Mononuclear cell (primary cell): ENCODE measurements around the gene DCAF8. TPM values are rescaled to one million over a fixed set of nuclear protein-coding genes. Genes with fewer than 3 reads are reported as not detected.

Experiments
- H3K27me3 ChIP-seq: 2 replicates; pipeline ENCODE4 v1.6.0; 2011; ENCODE audit warnings: low read length, control low read depth; ENCODE audit not compliant: insufficient read depth
- H3K4me1 ChIP-seq: 2 replicates; pipeline ENCODE4 v1.5.1; 2011; ENCODE audit warnings: mild to moderate bottlenecking, low read length, control low read depth; ENCODE audit not compliant: insufficient read depth
- H3K4me3 ChIP-seq: 2 replicates; pipeline ENCODE4 v1.5.1; 2011; ENCODE audit warnings: mild to moderate bottlenecking, low read length, moderate library complexity
- H3K9me3 ChIP-seq: 2 replicates; pipeline ENCODE4 v1.5.1; 2011; ENCODE audit warnings: low read depth, mild to moderate bottlenecking, control low read depth, low read length
- total RNA-seq: library from RNA; depleted of rRNA; stranded (reverse); fragments of >200 nt; gene quantifications from one replicate; pipeline ENCODE4 v1.2.3, GENCODE V29; 2012

The DCAF8 gene
- total RNA-seq, 1 donor = 115 TPM

DNA sequence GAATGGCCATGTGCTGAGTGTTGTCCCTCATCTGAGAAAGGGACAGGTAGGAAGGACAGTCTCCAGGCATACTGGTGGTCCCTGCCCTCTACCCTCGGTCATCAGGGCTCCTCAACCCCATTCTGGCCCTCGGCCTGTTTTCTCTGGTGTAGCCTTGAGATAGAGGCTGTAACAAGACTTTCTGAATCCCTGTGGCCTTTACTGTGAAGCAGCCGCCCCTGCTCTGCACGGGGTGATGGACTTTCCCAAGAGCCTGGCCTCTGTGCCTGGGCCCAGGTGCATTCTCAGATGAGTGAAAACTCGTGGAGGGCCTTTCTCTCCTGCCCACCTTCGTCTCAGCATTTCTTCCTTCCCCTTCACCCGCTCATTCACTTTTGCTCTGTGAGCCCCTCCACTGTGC, 74.9 kb downstream of the DCAF8 start:
- Histone ChIP-seq H3K4me1 (no peaks in the 10 kb centered on the region), H3K27me3 (no peaks in the 10 kb centered on the region), H3K9me3 (no peaks in the 10 kb centered on the region), H3K4me3 (no peak overlapping the region)

DNA sequence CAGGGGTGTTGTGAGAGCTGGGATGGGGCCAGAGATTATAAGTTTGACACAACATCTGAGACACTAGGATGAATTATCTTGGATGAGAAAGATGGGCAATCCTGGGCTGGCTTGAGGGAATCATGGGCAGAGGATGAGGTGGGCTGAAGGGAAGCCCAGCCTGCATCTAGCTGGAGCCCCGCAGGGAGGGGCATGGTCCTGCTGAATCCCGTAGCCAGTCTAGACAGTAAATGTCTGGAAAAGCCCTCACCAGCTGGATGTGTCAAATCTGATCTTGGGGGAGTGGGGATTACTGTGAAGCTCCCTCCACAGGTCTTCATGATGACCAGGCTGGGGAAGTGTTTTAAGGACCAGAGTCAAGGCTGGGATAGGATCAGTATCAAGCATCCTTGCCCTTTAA, 75.6 kb downstream of the DCAF8 start:
- Histone ChIP-seq H3K4me1 (no peaks in the 10 kb centered on the region), H3K4me3 (no peak overlapping the region), H3K27me3 (no peaks in the 10 kb centered on the region), H3K9me3 (no peaks in the 10 kb centered on the region)

DNA sequence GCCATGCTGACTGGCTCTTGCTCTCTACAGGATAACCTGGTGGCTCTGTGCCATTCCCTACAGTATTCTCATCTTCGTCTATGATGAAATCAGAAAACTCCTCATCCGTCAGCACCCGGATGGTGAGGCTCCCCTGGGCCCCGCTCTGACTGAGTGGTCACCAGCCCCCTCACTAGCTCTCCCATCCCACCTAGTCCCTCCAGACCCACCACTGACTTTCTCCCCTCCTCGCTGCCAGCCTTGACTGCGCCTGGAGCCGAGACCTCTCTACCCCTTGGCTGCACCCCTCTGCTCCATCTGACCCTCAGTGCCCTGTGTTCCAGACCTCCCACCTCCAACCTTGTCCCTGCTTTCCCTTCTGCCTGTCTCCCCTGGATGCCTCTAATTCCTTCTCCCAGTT, 76.1 kb downstream of the DCAF8 start:
- Histone ChIP-seq H3K4me3 (no peak overlapping the region), H3K9me3 (no peaks in the 10 kb centered on the region), H3K27me3 (no peaks in the 10 kb centered on the region), H3K4me1 (no peaks in the 10 kb centered on the region)

DNA sequence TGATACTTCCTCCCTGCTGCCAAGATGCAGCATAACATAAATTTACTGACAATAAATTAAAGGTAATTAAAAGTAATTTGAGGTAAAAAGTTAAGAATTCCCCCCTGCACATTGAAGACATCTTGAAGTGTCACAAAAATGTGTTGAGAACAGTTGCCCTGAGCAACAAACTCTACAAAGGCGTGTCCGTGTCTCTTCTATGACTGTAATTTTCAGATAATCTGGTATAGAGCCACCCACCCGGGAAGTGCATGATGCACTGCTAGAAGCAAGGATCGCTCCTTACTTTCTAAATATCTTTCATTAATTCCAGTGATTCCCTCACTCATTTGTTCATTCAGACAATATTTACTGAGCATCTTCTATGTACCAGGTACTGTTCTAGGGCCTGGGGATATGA, 83.0 kb downstream of the DCAF8 start:
- H3K4me3 ChIP-seq = no peak overlapping the region
- no peaks in the 10 kb centered on the region for H3K27me3 ChIP-seq
- no peaks in the 10 kb centered on the region for H3K9me3 ChIP-seq
- H3K4me1 ChIP-seq = no peaks in the 10 kb centered on the region

DNA sequence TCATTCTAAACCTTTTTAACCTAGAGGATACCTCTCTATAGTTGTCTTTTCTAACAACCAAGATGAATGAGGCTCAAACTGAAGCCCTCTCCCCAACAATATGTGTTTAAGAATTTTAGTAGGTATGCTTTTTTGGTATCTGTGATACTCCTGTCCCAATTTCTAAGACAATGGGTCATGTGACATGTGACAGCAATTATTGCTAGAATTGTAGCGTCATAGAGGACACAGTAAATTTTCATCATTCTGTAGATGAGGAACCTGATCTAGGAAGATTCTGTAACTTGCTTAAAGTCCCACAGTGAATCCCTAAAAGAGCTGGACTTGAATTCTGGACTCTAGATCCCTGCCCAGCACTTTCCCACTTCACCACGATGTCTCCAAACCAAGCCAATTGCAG, 83.6 kb downstream of the DCAF8 start:
- no peaks in the 10 kb centered on the region for H3K27me3 ChIP-seq
- H3K9me3 ChIP-seq = no peaks in the 10 kb centered on the region
- H3K4me3 ChIP-seq = no peak overlapping the region
- H3K4me1 ChIP-seq = no peaks in the 10 kb centered on the region

DNA sequence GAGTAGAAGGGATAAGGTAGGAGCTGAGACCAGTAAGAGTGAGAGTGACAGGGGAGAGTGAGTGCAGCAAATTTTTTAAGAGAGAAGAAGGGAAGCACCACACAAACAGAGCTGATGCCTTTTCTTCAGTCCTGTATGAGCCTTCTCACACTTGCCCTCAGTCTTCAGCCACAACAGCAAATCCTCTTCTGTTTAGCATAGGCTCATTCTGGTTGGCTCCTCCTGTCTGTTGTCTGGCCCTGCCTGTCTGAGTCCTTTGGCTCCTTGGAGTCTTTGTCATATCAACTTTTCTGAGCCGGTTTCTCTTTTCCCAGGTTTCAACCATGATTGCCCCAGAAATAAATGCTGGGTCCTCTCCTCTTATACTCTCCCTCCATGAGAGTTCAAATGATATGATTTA, 84.7 kb downstream of the DCAF8 start:
- no peaks in the 10 kb centered on the region for H3K27me3 ChIP-seq
- H3K9me3 ChIP-seq = no peaks in the 10 kb centered on the region
- H3K4me1 ChIP-seq = no peaks in the 10 kb centered on the region
- H3K4me3 ChIP-seq = no peak overlapping the region

DNA sequence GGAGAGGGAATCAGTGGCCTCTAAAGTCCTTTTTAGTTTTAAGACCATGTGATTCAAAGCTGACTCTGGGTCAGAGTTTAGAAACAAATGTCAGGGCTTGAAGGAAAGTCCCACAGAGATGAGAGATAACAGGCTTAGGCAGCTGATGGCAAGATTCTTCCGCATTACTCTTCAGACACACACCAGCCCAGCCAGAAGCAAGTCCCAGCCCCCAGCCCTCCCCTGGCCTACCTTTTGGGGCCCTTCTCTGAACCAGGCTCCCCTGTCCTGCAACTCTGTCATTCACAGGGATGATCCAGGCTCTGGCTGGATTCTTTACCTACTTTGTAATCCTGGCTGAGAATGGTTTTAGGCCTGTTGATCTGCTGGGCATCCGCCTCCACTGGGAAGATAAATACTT, 85.1 kb downstream of the DCAF8 start:
- Histone ChIP-seq H3K4me3 (no peak overlapping the region), H3K9me3 (no peaks in the 10 kb centered on the region), H3K4me1 (no peaks in the 10 kb centered on the region), H3K27me3 (no peaks in the 10 kb centered on the region)

DNA sequence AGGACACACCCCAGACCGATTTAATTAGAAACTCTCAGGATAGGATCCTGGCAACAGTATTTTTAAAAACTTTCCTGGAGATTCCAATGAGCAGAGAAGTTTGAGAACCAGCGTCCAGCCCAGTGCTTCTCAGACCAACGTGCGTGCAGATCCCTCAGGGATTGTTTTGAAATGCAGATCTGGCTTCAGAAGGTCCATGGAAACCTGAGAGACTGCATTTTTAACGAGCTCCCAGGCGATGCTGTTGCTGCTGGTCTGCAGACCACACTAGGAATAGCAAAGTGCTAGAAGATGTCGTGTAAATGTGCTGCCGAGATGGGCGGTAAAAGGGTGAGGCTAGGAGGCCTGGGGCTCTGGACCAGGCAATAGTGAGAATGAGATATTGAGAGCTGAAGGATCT, 90.4 kb downstream of the DCAF8 start:
- Histone ChIP-seq H3K4me3 (no peak overlapping the region), H3K27me3 (no peaks in the 10 kb centered on the region), H3K4me1 (peaks cover 29% of the 10 kb centered on the region), H3K9me3 (no peaks in the 10 kb centered on the region)

DNA sequence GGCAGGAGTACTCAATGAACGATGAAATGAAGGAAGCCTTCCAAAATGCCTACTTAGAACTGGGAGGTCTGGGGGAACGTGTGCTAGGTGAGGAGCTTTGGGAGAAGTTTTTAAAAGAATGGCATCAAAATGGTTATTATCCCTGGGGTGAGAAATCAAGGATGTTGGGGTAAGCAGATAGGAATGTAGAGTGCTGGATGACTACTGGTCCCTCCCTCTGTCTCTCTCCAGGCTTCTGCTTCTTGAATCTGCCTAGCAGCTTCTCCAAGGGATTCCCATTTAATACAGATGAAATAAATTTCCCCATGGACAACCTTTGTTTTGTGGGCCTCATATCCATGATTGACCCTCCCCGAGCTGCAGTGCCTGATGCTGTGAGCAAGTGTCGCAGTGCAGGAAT, 91.0 kb downstream of the DCAF8 start:
- H3K9me3 ChIP-seq = no peaks in the 10 kb centered on the region
- H3K4me3 ChIP-seq = no peak overlapping the region
- peaks cover 35% of the 10 kb centered on the region for H3K4me1 ChIP-seq
- H3K27me3 ChIP-seq = no peaks in the 10 kb centered on the region

DNA sequence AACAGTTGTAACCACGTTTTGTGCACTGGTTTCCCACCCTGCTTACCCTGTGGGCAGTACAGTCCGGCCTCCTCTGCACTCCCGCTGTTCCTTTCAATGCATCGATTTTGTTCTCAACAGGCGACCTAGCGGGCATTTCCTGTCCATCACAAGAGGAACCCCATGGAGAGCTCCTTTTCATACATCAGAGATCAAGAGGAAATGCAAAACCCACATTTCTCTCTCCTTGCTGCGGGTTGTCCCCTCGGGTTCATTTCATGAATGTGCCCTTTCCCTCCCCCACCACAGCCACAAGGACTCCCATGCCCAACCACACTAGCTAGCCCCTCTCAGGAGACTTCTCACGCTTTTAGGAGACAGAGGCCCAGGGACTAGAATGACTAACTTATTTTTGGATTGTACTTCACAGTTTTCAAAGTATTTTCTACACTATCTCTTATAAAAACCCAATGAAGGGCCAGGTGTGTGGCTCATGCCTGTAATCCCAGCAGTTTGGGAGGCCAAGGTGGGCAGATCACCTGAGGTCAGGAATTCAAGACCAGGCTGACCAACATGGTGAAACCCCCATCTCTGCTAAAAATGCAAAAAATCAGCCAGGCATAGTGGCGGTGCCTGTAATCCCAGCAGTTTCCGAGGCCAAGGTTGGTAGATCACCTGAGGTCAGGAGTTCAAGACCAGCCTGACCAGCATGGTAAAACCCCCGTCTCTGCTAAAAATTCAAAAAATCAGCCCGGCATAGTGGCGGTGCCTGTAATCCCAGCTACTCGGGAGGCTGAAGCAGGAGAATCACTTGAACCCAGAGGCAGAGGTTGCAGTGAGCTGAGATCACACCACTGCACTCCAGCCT, 92.6 kb downstream of the DCAF8 start:
- H3K27me3 ChIP-seq = no peaks in the 10 kb centered on the region
- H3K4me1 ChIP-seq = peaks cover 43% of the 10 kb centered on the region
- no peak overlapping the region for H3K4me3 ChIP-seq
- no peaks in the 10 kb centered on the region for H3K9me3 ChIP-seq

DNA sequence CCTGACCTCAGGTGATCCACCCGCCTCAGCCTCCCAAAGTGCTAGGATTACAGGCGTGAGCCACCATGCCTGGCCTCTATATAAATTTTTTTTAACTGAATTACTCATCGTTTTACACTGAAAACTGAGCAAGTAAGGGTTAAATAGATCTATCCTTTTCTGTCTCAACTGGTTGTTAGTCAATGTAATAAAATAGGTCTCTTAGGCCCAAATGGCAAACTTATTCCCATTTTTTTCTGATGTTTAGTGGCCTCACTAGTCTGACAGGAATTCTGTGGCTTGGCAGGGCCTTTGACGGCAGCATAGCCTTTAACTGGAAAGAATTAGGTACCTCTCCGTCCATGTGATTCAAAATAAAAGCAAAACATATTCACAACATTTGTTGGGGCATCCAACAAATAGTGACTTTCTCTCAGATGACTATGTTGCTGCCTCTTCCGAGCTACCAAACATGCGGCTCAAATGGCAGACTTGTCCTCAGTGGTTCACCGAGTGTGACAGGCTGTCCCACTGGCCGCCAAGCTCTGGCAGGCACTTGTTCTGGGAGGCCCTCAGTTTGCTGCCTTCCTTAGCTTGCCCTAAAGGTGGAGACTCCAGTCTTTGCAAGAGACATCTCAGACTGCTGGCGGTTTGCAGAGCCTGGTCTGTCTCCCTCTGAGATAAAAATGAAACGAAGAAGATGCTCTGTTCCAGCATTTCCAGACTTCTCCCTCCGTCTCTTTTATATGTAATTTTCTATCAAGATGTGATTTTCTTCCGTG, 93.6 kb downstream of the DCAF8 start:
- Histone ChIP-seq H3K9me3 (no peaks in the 10 kb centered on the region), H3K4me1 (peaks cover 44% of the 10 kb centered on the region), H3K27me3 (peaks cover 3% of the 10 kb centered on the region), H3K4me3 (no peak overlapping the region)

DNA sequence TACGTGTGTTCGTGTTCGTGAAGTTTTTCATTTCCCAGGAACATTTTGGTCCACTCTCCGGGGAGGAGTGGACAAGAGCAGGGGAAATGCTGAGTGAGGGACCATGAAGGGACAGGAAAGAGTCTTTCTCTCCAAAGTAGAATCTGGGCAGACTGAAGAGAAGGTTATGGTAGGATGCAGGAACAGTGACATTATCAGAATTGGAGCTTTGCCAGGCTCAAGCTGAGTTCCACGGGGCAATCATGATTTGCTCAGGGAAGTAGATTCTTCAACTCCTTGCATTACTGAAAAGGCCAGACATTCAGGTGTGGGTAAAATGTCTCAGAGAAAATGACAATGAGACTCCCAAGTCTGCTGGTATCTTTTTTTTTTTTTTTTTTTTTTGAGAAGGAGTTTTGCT, 94.3 kb downstream of the DCAF8 start:
- Histone ChIP-seq H3K9me3 (no peaks in the 10 kb centered on the region), H3K27me3 (peaks cover 3% of the 10 kb centered on the region), H3K4me1 (peaks cover 52% of the 10 kb centered on the region), H3K4me3 (no peak overlapping the region)

DNA sequence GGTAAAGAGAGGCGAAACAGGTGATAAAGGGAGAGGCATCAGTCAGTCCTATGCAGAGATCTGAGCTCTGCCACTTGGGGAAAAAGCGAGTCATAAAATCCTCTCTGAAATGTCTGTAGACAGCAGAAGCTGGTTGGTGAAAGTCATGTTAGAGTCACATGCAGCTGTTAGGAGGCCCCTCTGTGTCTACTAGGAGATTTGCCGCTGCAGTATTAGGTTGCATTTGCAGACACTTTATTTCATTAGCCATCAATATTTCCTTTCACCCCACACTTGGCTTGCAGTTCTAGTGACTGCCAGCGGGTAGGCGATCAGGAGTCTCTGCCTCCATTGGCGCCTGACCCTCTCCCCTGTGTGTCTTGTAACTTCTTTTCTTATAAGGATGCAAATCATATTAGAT, 94.8 kb downstream of the DCAF8 start:
- Histone ChIP-seq H3K4me3 (no peak overlapping the region), H3K27me3 (peaks cover 3% of the 10 kb centered on the region), H3K4me1 (peaks cover 57% of the 10 kb centered on the region), H3K9me3 (no peaks in the 10 kb centered on the region)

DNA sequence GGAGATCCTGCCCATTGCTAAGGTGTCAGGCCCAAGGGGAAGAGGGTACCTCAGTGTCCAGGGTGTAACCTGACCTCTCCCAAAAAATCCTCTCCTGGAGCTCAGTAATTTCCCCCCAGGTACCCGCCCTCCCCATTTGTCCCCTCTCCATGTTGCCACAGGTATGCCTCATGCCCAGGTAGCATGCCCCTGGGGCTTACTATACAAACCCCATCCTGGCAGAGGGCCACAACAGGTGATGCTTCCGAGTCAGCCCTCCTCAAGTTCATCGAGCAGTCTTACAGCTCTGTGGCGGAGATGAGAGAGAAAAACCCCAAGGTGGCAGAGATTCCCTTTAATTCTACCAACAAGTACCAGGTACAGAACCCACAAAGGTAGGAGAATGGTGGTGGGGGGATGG, 95.3 kb downstream of the DCAF8 start:
- H3K4me3 ChIP-seq = no peak overlapping the region
- no peaks in the 10 kb centered on the region for H3K9me3 ChIP-seq
- H3K27me3 ChIP-seq = peaks cover 3% of the 10 kb centered on the region
- H3K4me1 ChIP-seq = peaks cover 61% of the 10 kb centered on the region

DNA sequence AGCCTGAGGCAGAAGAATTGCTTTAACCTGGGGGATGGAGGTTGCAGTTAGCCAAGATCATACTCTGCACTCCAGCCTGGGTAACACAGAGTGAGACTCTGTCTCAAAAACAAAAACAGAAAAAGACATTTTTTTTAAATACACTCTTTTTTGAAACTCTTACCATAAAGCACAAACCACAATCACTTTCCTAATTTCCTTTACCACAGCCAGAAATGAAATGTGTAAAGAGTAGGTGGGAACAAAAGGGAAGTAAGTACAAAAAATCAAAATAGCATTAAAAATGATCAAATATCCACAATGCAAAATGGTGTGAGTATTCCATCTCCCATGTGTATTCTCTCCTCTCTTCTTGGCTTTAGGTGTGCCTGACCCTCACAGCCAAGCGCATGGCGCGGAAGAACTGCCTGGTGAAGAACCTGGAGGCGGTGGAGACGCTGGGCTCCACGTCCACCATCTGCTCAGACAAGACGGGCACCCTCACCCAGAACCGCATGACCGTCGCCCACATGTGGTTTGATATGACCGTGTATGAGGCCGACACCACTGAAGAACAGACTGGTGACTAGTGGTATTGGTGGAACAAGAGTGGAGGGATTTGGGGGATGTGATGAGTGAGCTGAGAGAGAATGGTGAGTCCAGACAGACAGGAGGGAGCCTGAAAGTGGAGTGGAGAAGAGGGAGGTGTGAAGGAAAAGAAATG, 96.0 kb downstream of the DCAF8 start:
- Histone ChIP-seq H3K27me3 (peaks cover 3% of the 10 kb centered on the region), H3K4me3 (no peak overlapping the region), H3K4me1 (peaks cover 66% of the 10 kb centered on the region), H3K9me3 (no peaks in the 10 kb centered on the region)
